ENCODE measurements around the gene RPL11.
A peak's percentile ranks its signal among the peaks of the same experiment; 100 is the strongest.

RPL11 gene

GRCh38 chr1:23743287-23744152, 51.9 kb downstream of the RPL11 start, which contains the start of gene ELOA:
Gene ELOA, plus strand, starts transcription at chr1:23743471. Its CDS starts 33 bp downstream, at chr1:23743504.
- in situ Hi-C loops (cut with HindIII; ENCODE audit: low sequenced_read_pairs) = no loop called here
- peak; percentile 46 for DNase-seq (ENCODE audit: low read depth, low spot score)
- no peak for TF ChIP-seq CTCF (IDR thresholded peaks at IDR 0.05; ENCODE audit: low read depth, low read length)

GRCh38 chr1:23745515-23745914, 53.9 kb downstream of the RPL11 start:
- peak; percentile 18 for DNase-seq (ENCODE audit: low read depth, low spot score)
- no peak overlapping the region for H3K4me3 ChIP-seq (ENCODE audit: low read depth, low read length)
- in situ Hi-C loops (cut with HindIII; ENCODE audit: low sequenced_read_pairs) = no loop called here
- TF ChIP-seq CTCF (IDR thresholded peaks at IDR 0.05; ENCODE audit: low read depth, low read length) = peak; percentile 42

More at GRCh38 chr1:23743287-23744152, 51.9 kb downstream of the RPL11 start, which contains the start of gene ELOA:
- H3K4me3 ChIP-seq (ENCODE audit: low read depth, low read length) = peak within 1 kb of the TSS; percentile 60
